Left forelimb (tissue), 1 donor: Measurements from ENCODE around the gene MVB12B.

Source experiments
- DNase-seq: peaks from one replicate; pipeline ENCODE4 v3.0.0-alpha.2; 2018; ENCODE audit warnings: low spot score

MVB12B gene

GRCh38 chr9:126452106-126452505 lies 125.5 kb downstream of the MVB12B start:
- DNase-seq: peak; percentile 52

DNA sequence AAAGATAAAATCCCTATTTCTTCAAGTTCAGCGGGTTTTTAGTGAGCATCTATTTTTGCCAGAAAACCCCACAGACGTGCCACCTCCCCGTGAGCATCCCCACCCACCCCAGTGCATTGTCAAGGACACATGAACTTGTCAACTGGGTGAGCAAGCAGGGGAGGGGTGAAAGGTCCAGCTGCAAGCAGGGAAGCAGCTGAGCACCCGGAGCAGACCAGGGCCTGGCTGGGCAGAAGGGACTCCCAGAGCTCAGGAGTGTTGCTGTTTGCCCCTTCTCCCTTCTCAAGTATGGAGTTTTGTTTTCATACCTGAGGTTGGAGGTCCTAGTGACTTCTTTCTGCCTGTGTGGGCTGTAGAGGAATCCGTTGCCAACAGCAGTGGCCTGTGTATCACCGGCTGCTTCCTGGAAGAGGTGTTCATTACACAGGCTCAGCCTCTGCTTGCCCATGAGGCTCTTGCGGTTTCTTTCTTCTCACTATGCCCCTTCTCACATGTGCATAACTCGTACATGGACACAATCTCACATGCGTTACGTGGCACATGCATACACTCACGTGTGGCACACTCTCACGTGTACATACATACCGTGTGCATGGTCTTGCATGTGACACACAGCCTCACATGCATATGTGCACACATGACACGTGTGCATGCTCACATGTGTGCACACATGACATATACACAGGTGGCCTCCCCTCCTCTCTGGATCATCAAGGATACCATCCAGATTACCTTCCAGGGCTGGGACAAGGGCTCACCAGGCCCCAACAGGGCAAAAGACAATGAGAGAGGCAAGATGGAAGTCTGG lies 126.7 kb downstream of the MVB12B start:
- DNase-seq: peak; percentile 51

- peak; percentile 5 for DNase-seq
Measured at GRCh38 chr9:126454215-126454614, 127.6 kb downstream of the MVB12B start.

DNA sequence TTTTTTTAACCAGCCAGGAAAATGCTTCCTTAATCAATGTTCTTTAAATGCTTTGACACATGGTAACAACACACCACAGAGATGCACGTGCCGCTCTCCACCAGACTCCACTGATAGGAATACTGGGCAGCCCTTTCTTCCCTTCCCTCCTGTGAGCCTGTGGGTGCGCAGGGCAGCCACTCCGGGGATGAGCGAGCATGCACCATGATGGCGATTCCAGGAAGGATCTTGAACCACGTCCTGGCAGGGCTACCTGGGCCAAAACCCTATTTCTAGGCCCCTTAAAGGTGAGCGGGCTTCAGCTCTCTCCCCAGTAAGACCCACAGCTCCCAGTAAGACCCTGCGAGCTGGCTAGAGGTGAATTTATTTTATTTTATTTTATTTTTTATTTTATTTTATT lies 128.2 kb downstream of the MVB12B start:
- DNase-seq: peak; percentile 36

DNA sequence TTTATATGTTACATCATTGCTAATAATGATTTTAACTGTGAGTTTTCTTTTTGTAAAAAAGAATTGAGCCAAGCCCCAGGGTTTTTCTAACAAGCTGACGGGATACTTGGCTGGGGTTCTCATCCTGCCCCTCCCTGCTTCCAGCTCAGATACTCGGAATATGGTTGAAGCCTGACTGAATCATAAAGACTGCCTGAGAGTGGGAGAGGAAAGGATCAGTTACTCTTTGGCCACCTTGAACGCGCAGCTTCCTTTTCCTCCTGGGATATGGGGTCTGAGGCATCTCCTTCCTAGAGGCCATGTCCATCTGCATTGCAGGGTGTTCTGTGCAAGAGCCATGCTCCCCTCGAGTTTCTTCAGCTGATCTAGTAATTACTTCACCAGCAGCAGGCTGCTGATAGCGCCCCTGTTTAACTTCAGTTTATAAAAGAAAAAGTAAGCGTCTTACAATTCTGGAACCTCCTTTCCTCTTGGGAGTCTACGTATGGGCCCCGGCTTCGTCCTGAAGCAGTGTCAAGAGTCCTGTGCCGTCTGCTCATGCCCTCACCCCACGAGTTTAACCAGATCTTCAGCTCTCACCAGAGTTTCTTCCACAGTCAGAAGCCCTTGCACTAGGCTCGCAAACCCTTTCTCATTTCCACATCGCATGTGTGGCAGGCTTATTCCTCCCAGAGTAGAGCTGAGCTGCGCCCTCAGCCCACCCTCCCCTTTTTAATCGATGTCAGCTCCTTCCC lies 130.0 kb downstream of the MVB12B start:
- peak; percentile 67 for DNase-seq

DNA sequence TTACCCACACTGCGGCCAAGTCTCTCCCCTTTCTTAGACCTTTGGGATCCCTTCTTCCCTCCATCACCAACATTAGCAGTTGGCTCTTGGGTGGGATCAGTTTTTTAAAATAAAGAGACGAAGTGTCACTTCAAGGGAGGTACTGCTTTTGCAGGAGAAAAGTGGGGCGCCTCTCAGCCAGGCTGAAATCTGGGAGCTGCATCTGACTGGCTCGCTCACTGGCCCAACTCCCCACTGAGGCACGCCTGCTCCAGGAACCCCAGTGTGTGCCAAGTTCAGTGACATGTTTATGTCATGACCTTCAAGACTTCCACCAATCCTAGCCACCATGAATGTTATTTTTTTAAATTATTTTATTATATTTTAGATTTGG lies 130.5 kb downstream of the MVB12B start:
- peak; percentile 12 for DNase-seq

DNA sequence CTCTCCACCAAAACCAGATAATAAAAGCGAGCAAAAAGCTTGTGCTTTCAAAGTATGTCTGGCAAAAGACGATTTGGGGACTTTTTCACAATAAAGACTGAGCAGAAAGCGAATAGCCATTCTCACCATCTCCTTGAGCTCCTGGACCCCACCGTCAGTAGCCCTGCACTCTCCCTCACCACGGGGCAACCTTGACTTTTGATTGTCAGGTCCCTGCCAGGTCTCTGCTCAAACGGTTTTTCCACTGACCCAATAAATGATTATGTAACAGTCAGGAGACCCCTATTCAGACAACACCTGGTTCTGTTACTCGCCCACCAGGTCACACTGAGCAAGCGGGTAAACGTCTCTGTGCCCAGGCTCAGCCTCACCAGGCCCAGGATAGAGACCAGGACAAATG lies 131.3 kb downstream of the MVB12B start:
- DNase-seq: peak; percentile 55

DNA sequence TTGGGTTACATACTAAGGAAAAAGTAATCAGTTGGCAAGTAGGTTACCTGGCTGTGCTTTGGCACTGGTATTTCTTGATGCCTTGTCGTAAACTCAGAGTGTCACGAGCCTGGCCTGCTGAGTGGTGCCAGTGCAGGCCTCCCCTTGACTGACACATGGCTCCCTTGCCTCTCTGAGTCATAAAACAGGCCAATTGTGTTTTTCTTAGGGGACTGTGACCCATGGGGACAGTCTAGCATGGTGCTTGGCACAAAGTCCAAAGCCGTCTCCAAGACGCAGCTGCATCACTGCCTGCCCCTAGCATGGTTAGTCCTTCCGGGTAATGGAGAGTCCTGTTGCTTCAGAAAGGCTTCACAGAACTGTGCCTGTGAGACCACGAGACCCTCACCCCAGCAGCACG lies 132.5 kb downstream of the MVB12B start:
- DNase-seq: no peak

DNA sequence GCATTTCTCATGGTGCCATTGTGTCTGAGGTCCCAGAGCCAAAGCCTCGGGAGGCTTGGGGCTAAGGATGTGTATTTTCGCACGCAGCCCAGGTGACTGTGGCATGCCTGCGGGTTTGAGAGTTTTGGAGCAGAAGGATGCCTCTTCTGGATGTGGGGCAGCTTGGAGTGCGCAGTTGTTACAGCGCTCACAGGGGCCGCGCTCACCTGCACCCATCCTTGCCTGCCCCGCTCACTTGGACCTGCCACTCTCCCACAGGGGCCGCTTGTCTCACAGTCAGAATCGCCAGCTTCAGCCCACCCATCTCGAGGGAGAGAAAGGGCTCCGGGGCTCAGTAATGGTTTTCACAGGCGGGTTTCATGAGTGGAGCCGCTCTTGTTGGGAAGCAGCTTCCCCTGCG lies 132.9 kb downstream of the MVB12B start:
- no peak for DNase-seq

DNA sequence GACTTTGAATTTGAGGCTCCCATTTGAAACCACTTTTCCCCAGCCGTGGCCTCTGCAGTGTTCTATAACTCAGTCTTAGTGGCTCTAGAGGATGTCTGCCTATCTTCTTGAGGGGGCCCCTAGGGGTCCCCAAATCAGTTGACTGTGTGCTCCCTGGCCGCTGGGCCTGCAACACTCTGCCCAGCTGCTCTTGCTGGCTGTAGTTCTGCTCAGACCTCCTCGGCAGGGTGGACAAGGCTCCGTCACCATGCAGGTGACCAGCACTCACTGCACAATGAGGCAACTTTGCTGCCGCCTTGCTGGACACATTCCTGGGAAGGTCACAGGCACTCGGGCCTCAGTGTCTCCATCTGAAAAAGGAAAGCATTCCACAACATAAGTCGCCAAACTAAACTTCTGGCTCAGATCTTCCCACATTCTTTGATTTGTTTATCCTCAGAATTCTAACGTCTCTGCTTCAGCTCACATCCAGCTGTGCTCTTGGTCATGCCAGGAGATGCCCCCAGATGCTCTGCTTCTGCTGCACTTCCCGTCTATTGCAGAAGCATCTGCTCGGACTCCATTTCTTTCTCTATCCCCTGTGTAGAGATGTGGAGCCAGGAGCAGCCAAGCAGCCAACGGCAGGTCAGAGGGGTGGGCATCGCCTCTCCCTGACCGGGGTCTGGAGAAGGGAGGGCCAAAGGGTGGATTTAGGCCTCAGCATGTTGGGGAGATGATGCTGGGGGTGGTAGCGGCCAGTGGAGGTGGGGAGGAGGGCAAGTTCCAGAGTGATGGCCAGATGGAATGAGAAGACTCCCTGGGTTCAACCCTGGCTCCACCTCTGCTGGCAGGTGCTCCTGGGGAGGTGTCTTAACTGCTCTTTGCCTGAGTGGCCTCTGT lies 133.6 kb downstream of the MVB12B start:
- DNase-seq: no peak

- no peak for DNase-seq
Measured at GRCh38 chr9:126461029-126461428, 134.4 kb downstream of the MVB12B start.

- DNase-seq: no peak
Measured at GRCh38 chr9:126461608-126462007, 135.0 kb downstream of the MVB12B start.

DNA sequence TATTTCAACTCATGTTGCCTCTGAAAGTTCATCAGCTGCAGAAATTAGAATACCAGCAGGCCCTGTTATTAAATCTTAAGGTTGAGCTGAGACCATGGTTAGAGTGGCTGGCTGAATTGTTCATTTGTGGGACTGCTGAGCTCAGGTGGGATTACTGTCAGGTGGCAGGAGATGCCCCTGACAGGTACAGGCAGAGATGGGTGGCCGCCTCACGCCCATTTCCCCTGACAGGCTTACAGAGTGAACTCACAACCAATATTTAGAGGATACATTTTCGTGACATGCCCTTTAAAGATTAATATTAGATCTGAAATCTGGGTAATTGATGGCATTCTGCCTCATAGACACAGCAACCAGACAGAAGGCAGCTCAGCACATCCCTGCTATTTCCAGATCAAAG lies 136.0 kb downstream of the MVB12B start:
- peak; percentile 25 for DNase-seq

DNA sequence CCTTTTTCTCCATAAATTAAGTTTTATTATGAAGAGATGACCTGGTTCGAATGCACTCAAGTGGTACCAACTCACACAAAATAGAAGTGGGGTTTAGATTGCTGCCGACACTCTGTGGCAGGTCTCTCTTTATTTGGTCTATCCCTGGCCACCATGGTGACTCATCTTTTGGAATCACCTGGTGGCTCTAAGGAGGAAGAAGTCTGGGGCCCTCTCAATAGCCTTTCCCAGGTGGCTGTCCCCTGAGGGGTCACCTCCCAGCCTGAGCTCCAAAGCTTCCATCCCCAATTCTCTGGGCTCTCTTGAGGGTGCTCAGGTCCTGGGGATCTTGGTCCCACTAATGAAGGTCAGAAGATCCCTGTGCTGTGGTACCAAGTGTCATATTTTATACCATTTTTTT lies 136.8 kb downstream of the MVB12B start:
- DNase-seq: peak; percentile 31

DNA sequence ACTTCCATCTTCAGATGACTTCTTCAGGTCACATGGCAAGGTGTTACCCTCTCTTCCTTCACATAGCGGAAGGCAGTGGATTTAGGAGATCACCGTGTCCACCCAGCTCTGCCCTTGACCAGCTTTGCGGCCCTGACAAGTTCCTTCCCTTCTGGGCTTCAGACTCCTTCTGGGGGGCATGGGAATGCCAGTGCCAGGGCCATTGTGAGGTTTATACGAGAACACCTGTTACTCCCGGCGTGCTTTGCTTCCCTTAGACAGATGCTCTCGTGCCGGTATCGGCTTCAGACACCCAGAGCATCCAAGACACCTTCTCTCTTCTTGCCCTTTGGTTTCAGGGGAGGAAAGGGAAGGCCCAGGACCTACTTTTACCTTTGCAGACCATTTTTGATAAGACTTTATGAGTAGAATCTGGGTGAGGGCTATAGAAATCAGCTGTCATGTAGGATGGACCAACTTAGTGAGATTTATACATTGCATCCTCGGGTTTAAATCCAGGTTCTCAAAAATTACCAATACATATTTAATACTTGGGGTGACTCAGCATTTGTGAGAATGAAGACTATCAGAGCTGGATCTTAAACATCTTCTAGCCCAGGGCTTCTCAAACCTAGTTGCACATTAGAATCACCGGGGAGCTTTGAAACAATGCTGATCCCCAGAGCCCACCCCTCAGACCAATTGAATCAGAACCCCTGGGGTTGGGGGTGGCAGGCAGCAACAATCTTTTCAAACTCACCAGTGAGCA lies 138.2 kb downstream of the MVB12B start:
- DNase-seq: peak; percentile 53

- DNase-seq: no peak
Measured at GRCh38 chr9:126465977-126466376, 139.3 kb downstream of the MVB12B start.

DNA sequence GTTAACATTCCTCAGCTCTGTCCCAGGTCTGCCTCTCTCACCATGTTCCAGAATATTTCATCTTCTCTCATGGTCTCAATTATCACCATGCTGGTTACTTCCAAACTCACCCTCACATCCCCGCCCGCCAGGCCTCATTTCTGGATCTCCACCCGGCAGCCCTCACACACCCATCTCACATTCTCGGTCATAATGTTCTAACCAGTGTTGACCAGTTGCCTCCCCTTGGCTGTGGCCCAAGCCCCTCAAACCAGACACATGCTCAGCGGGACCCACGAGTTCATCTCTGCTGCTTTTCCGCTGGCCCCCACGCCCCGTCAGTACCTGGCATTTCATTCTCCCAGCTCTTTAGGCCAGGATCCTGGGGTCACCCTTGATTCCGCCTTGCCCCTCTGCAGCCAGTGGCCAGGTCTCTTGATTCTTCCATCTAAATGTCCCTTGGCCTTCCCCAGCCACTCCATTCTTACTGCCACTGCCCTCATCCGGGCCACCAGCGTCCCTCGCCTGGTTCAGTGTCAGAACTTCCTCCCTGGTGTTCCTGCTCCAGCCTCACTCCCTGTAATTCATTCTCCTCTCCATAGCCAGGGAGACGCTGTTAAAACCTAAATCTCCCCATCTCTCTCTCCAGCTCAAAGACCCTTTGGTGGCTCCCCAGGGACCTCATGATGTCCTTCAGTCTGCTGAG lies 141.7 kb downstream of the MVB12B start:
- peak; percentile 44 for DNase-seq

- no peak for DNase-seq
Measured at GRCh38 chr9:126470241-126470993, 143.8 kb downstream of the MVB12B start.

GRCh38 chr9:126471084-126471624 lies 144.5 kb downstream of the MVB12B start:
- DNase-seq: no peak
